ENCODE measurements around the gene NPEPL1. TPM values are rescaled to one million over a fixed set of nuclear protein-coding genes. Genes with fewer than 3 reads are reported as not detected.

NPEPL1 gene
- total and polyA plus RNA-seq, 2 of the 8 experiments (the other 6 are each of a cell fraction or from before 2014, with no cell fraction given) = 12.4 to 26.8 TPM

DNA sequence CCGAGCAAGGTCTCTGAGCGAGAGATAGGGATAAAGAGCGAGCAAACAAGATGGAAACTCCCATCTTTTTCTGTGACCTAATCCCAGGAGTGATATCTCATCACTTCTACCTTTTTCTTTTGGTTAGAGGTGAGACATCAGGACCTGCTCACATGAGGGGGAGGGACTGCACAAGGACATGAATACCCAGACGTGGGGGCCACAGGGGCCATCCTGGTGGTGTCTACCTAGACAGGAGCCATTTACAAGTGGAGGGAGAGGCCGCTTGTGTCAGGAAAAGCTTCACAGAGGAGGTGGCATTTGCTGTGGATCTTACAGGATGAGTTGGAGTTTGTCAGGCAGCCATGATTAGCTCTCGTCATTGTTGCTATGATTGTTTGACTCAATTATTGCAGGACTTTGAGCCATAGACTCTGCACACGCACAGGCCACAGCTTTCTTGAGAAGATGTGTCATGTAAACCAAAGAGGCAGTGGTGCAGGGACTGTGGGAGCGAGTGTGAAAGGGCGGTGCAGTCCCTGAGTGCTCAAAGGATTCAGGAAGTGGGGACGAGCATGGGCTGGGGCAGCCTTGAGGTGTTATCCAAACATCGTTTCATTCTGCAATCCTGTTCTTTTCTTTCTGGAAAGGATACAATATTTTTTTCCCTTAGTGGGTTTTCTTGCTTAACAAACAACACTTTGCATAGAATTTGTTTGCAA is 7.7 kb downstream of the NPEPL1 start (continued):
- TF ChIP-seq, protein P1, sequence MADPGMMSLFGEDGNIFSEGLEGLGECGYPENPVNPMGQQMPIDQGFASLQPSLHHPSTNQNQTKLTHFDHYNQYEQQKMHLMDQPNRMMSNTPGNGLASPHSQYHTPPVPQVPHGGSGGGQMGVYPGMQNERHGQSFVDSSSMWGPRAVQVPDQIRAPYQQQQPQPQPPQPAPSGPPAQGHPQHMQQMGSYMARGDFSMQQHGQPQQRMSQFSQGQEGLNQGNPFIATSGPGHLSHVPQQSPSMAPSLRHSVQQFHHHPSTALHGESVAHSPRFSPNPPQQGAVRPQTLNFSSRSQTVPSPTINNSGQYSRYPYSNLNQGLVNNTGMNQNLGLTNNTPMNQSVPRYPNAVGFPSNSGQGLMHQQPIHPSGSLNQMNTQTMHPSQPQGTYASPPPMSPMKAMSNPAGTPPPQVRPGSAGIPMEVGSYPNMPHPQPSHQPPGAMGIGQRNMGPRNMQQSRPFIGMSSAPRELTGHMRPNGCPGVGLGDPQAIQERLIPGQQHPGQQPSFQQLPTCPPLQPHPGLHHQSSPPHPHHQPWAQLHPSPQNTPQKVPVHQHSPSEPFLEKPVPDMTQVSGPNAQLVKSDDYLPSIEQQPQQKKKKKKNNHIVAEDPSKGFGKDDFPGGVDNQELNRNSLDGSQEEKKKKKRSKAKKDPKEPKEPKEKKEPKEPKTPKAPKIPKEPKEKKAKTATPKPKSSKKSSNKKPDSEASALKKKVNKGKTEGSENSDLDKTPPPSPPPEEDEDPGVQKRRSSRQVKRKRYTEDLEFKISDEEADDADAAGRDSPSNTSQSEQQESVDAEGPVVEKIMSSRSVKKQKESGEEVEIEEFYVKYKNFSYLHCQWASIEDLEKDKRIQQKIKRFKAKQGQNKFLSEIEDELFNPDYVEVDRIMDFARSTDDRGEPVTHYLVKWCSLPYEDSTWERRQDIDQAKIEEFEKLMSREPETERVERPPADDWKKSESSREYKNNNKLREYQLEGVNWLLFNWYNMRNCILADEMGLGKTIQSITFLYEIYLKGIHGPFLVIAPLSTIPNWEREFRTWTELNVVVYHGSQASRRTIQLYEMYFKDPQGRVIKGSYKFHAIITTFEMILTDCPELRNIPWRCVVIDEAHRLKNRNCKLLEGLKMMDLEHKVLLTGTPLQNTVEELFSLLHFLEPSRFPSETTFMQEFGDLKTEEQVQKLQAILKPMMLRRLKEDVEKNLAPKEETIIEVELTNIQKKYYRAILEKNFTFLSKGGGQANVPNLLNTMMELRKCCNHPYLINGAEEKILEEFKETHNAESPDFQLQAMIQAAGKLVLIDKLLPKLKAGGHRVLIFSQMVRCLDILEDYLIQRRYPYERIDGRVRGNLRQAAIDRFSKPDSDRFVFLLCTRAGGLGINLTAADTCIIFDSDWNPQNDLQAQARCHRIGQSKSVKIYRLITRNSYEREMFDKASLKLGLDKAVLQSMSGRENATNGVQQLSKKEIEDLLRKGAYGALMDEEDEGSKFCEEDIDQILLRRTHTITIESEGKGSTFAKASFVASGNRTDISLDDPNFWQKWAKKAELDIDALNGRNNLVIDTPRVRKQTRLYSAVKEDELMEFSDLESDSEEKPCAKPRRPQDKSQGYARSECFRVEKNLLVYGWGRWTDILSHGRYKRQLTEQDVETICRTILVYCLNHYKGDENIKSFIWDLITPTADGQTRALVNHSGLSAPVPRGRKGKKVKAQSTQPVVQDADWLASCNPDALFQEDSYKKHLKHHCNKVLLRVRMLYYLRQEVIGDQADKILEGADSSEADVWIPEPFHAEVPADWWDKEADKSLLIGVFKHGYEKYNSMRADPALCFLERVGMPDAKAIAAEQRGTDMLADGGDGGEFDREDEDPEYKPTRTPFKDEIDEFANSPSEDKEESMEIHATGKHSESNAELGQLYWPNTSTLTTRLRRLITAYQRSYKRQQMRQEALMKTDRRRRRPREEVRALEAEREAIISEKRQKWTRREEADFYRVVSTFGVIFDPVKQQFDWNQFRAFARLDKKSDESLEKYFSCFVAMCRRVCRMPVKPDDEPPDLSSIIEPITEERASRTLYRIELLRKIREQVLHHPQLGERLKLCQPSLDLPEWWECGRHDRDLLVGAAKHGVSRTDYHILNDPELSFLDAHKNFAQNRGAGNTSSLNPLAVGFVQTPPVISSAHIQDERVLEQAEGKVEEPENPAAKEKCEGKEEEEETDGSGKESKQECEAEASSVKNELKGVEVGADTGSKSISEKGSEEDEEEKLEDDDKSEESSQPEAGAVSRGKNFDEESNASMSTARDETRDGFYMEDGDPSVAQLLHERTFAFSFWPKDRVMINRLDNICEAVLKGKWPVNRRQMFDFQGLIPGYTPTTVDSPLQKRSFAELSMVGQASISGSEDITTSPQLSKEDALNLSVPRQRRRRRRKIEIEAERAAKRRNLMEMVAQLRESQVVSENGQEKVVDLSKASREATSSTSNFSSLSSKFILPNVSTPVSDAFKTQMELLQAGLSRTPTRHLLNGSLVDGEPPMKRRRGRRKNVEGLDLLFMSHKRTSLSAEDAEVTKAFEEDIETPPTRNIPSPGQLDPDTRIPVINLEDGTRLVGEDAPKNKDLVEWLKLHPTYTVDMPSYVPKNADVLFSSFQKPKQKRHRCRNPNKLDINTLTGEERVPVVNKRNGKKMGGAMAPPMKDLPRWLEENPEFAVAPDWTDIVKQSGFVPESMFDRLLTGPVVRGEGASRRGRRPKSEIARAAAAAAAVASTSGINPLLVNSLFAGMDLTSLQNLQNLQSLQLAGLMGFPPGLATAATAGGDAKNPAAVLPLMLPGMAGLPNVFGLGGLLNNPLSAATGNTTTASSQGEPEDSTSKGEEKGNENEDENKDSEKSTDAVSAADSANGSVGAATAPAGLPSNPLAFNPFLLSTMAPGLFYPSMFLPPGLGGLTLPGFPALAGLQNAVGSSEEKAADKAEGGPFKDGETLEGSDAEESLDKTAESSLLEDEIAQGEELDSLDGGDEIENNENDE (IDR thresholded peaks at IDR 0.05; ENCODE audit: insufficient replicate concordance, low read length) = no peak
- TF ChIP-seq EP300 (IDR thresholded peaks at IDR 0.05; ENCODE audit: borderline replicate concordance in 1 of 2, low read depth in 2 of 2, low read length in 2 of 2) (no peak), TCF12 (IDR thresholded peaks at IDR 0.05; ENCODE audit: low read depth, low read length) (no peak), SIRT6 (IDR thresholded peaks at IDR 0.05; ENCODE audit: low read length) (no peak), TBP (IDR thresholded peaks at IDR 0.05; ENCODE audit: low read depth, low read length) (no peak), EGR1 (IDR thresholded peaks at IDR 0.05; ENCODE audit: borderline replicate concordance, low read depth, low read length) (no peak), SUZ12 (IDR thresholded peaks at IDR 0.05; ENCODE audit: low read length) (no peak), EZH2 (IDR thresholded peaks at IDR 0.05; ENCODE audit: low read depth, low read length, severe bottlenecking) (no peak), TEAD4 (IDR thresholded peaks at IDR 0.05; ENCODE audit: low read depth, low read length) (no peak)
- TF ChIP-seq, protein P2, sequence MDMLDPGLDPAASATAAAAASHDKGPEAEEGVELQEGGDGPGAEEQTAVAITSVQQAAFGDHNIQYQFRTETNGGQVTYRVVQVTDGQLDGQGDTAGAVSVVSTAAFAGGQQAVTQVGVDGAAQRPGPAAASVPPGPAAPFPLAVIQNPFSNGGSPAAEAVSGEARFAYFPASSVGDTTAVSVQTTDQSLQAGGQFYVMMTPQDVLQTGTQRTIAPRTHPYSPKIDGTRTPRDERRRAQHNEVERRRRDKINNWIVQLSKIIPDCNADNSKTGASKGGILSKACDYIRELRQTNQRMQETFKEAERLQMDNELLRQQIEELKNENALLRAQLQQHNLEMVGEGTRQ (IDR thresholded peaks at IDR 0.05; ENCODE audit: low read length) = no peak

Measured in H1 (cell line).